ENCODE measurements around the gene SEL1L.
"Not testable (repeated sequence)": the region's sequence is repeated elsewhere in the genome, so short reads cannot be mapped to it uniquely, and the experiment has no call there.

SEL1L gene

GRCh38 chr14:81550001-81550637, 16.5 kb upstream of the SEL1L start:
- H3K4me3 ChIP-seq (ENCODE audit: low read length), result no peak overlapping the region
- no peak for TF ChIP-seq CTCF (conservative IDR thresholded peaks at IDR 0.05; ENCODE audit: low read length)
- DNase-seq (ENCODE audit: low read depth), result no peak

GRCh38 chr14:81541206-81541605, 7.6 kb upstream of the SEL1L start:
- DNase-seq (ENCODE audit: low read depth); H3K4me3 ChIP-seq (ENCODE audit: low read length): not testable (repeated sequence)

- DNase-seq (ENCODE audit: low read depth), result no peak
- no peak for TF ChIP-seq CTCF (conservative IDR thresholded peaks at IDR 0.05; ENCODE audit: low read length)
- no peak overlapping the region for H3K4me3 ChIP-seq (ENCODE audit: low read length)
Observed at GRCh38 chr14:81537193-81537592, 3.5 kb upstream of the SEL1L start.

DNA sequence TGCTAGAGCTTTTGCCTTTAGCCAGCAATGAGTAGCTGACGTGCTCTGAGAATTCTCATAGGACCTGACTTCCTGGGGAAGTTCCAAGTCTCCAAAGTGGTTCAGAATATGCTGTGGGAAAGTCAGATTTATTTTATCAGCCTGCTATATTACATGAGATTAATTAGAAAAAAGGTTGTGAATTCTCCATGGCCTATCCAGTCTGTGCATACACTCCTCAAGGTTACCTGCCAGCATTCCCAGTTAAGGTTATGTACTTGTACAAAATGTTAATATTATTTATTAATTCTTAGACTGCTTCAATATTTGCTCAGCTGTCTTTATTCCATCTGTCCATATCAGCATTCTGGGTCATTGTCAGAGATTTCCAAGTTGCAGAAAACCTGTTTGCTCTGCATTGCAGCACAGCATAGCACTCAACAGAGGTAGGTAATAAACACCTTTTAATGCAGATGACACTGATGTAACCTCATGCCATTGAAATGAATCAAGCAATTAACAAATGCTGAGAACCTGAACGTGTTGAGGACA, 2.7 kb upstream of the SEL1L start:
- no peak for TF ChIP-seq CTCF (conservative IDR thresholded peaks at IDR 0.05; ENCODE audit: low read length)
- H3K4me3 ChIP-seq (ENCODE audit: low read length), result no peak overlapping the region
- DNase-seq (ENCODE audit: low read depth), result no peak

- DNase-seq (ENCODE audit: low read depth), result no peak
- TF ChIP-seq CTCF (conservative IDR thresholded peaks at IDR 0.05; ENCODE audit: low read length), result no peak
- H3K4me3 ChIP-seq (ENCODE audit: low read length), result no peak overlapping the region
Observed at GRCh38 chr14:81535396-81536164, 1.9 kb upstream of the SEL1L start.

- DNase-seq (ENCODE audit: low read depth), result no peak
- no peak for TF ChIP-seq CTCF (conservative IDR thresholded peaks at IDR 0.05; ENCODE audit: low read length)
- H3K4me3 ChIP-seq (ENCODE audit: low read length), result no peak overlapping the region
Observed at GRCh38 chr14:81534510-81535074, 939 bp upstream of the SEL1L start.

- H3K4me3 ChIP-seq (ENCODE audit: low read length), result peak overlapping the region; percentile 87
- TF ChIP-seq CTCF (conservative IDR thresholded peaks at IDR 0.05; ENCODE audit: low read length), result no peak
- DNase-seq (ENCODE audit: low read depth), result no peak
Observed at GRCh38 chr14:81533212-81533535, 479 bp downstream of the SEL1L start.

Data from AG10803 (cell line).